ENCODE data around the gene NTF3.

The NTF3 gene

DNA sequence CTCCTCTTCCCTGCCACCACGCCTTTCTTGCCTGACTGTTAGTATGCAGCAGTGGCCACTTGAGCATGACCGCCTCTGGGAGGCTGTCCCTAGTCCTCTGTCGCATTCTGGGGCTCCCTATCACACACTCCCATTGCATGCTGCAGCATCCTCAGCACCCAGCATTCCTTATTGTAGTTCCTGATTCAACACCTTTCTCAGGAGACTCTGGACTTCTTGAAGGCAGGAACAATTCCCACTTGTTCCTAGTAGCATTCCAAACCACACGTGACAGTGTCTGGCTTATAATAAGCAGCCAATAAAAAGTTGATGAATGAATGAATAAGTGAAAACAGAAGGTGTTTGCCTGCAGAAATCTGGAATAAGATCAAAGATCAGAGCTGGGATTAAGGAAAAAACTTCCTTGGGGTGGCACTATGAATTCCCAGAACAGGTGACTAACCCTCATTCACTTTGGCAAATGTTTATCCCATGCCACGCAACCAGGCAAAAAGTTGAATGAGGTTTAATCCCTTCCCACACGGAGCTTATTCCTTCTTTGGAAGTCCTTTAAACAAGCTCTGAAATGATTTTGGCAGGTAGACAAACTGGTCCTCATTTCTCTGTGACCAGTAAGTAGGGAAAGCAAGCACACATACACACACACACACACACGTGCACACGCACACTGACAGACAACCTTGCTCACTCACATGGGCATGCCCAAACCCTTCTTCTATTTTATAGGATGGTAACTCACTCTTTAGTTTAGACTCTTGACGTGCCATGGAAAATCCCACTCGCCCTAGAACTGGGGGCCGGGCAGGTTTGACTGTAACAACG is 26.5 kb downstream of the NTF3 start:
- H3K4me3 ChIP-seq (replicated peaks in 1 of 2; ENCODE audit: low read depth in 2 of 2, low read length in 2 of 2): no peak overlapping the region
- no peak for DNase-seq (ENCODE audit: low read depth in 2 of 2)
- TF ChIP-seq, protein P1, sequence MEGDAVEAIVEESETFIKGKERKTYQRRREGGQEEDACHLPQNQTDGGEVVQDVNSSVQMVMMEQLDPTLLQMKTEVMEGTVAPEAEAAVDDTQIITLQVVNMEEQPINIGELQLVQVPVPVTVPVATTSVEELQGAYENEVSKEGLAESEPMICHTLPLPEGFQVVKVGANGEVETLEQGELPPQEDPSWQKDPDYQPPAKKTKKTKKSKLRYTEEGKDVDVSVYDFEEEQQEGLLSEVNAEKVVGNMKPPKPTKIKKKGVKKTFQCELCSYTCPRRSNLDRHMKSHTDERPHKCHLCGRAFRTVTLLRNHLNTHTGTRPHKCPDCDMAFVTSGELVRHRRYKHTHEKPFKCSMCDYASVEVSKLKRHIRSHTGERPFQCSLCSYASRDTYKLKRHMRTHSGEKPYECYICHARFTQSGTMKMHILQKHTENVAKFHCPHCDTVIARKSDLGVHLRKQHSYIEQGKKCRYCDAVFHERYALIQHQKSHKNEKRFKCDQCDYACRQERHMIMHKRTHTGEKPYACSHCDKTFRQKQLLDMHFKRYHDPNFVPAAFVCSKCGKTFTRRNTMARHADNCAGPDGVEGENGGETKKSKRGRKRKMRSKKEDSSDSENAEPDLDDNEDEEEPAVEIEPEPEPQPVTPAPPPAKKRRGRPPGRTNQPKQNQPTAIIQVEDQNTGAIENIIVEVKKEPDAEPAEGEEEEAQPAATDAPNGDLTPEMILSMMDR (IDR thresholded peaks at IDR 0.05; ENCODE audit: low read depth, low read length): no peak

DNA sequence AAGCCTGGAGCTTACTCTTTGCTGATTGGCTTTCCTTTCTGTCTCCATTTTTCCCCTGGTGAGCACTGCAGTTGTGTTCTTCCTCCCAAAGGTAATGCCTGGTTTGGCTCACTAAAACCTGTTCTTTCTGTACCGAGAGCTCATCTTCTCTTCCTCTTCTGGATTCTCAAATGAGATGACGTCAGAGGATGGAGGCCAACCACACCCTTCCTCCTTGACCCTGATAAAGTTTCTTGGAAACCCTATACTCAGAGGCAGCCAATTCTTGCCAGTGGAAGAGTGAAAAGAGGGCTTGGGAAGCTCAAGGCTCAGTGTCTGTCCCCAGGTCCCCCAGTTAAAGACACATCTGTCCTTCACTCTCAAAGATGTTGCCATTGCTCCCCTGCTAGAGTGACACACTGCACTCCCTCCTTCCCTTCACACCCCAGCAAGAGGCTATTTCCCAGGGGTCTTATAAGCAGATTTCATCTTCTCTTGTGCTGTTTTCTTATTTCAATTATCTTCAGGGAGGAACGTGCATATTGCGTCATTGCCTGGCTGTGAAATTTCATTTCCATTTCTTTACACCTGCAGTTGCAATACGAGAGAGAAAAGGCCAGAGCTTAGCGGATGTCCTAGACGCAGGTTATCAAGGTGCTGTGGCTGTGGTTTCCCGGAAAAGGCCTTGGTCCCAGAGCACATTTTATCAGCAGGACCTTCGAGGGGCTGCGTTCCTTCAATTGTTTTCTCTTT is 27.3 kb downstream of the NTF3 start:
- TF ChIP-seq, protein P1 (IDR thresholded peaks at IDR 0.05; ENCODE audit: low read depth, low read length): no peak
- DNase-seq (ENCODE audit: low read depth in 2 of 2): no peak
- H3K4me3 ChIP-seq (replicated peaks in 1 of 2; ENCODE audit: low read depth in 2 of 2, low read length in 2 of 2): no peak overlapping the region

DNA sequence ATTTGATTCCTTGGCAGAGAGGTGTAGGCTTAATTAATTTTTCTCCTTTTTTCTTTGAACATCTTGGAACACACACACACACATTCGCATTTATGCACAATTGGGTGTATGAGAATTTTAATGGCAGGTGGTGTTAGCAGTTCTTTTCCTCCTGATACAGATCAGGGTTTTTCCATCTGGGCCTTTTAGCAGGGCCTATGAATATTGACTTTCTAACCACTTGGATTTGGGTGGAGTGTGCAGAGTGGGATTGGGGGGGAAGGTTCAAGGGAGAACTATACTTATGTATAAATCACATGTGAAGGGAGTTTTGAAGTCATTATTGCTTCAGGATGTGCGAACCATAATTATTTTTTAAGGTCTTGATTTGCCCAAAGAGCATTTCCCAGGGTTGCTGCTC is 28.9 kb downstream of the NTF3 start:
- DNase-seq (ENCODE audit: low read depth in 2 of 2): no peak

DNA sequence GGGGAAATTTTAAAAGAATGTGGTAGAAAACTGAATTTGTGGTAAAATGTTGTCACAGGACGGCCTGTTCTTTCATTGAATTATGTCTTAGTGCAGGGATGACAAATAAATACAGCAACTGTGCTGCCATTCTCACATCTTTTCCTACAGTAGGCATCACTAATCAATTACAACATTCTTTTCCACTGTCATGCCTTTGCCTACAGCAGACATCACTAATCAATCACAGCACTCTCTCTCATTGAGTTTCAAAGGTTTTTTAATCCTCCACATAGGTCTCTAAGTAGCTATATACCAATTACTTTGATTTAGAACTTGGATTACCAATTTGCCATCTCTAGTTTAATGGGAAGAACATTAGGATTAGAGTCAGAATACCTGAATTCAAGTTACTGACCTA is 30.1 kb downstream of the NTF3 start:
- no peak overlapping the region for H3K4me3 ChIP-seq (replicated peaks in 1 of 2; ENCODE audit: low read depth in 2 of 2, low read length in 2 of 2)
- TF ChIP-seq, protein P1 (IDR thresholded peaks at IDR 0.05; ENCODE audit: low read depth, low read length): no peak
- DNase-seq (ENCODE audit: low read depth in 2 of 2): no peak

More for the DNA sequence above, 28.9 kb downstream of the NTF3 start:
- TF ChIP-seq, protein P1 (IDR thresholded peaks at IDR 0.05; ENCODE audit: low read depth, low read length): no peak
- H3K4me3 ChIP-seq (replicated peaks in 1 of 2; ENCODE audit: low read depth in 2 of 2, low read length in 2 of 2): no peak overlapping the region

DNA sequence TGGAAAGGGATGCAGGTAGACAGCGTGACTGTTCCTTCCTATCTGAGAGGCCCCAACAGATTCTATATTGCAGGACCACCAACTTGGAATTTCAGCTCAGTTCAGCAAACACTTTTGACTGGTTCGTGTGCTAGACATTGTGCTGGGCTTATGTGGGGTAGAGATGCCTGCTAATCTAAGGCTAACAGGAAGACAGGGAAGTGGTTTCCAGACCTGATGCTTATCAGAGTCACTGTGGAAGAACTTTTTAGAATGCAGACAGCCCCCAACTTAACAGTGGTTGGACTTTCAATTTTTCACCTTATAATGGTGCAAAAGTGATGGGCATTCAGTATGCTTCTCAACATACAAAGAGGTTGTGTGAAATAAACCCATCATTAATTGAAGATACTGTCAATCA is 32.2 kb downstream of the NTF3 start:
- no peak for DNase-seq (ENCODE audit: low read depth in 2 of 2)
- H3K4me3 ChIP-seq (replicated peaks in 1 of 2; ENCODE audit: low read depth in 2 of 2, low read length in 2 of 2): no peak overlapping the region
- TF ChIP-seq, protein P1 (IDR thresholded peaks at IDR 0.05; ENCODE audit: low read depth, low read length): no peak

DNA sequence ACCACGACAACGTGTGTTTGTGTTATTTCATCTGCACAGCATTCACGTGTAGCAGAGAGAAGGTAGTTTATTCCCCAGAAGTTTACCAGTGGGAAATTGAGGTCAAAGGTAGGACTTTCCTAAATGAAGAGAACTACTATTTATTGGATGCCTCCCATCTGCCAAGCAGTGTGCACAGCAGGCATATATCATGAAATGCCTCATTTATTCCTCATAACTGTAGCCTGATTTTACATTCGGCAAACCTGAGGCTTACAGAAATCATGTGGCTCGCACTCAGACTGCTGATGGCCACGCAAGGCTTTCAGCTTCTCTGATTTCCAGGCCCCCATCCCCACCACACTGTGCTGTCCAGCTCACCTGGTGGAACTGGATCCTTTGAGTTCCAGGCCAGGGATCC is 33.5 kb downstream of the NTF3 start:
- TF ChIP-seq, protein P1 (IDR thresholded peaks at IDR 0.05; ENCODE audit: low read depth, low read length): no peak
- no peak overlapping the region for H3K4me3 ChIP-seq (replicated peaks in 1 of 2; ENCODE audit: low read depth in 2 of 2, low read length in 2 of 2)
- DNase-seq (ENCODE audit: low read depth in 2 of 2): no peak
